ENCODE measurements around the gene NUDCD3.

DNA sequence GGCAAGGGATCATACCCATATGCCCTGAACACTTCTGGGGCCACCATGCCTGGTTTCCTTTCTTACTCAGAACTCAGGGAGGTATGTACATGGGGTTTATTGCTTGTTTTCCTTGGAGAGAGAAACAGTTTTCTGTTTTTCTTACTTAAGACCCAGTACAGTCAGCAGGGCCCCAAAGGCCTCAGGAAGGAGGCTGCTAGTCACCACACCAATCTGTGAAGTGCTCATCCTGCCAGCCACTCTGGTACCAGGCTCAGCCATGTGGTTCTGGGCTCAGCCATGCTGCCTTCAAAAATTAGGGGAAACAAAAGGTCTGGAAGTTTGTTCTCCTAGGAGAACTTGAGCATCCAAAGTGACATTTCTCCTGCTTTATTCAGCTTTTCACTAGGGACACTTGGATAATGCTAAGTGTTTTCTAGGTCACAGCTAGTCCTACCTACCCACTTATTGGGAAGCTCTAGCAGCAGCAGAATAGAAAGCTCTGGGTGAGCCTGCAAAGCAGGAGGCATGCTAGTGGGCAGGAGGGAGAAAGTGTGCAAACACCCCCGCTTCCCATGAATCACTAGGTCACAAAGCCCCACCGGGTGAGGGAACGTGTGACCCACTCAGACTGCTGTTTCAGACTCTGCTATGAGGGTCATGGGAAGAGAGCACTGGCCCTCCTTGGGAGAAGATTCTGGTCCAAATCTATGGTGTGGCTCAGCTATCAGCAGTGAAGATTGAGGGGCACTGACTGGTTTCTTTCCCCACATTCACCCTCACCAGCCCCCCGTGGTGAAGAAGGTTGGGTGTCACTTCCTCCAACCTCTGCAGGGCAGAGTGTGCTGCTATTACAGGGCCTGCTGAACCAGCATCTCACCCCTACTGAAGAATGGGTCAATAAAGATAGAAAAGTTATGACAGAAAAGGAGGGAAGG is 23.9 kb downstream of the NUDCD3 start:
- TF ChIP-seq, protein P1, sequence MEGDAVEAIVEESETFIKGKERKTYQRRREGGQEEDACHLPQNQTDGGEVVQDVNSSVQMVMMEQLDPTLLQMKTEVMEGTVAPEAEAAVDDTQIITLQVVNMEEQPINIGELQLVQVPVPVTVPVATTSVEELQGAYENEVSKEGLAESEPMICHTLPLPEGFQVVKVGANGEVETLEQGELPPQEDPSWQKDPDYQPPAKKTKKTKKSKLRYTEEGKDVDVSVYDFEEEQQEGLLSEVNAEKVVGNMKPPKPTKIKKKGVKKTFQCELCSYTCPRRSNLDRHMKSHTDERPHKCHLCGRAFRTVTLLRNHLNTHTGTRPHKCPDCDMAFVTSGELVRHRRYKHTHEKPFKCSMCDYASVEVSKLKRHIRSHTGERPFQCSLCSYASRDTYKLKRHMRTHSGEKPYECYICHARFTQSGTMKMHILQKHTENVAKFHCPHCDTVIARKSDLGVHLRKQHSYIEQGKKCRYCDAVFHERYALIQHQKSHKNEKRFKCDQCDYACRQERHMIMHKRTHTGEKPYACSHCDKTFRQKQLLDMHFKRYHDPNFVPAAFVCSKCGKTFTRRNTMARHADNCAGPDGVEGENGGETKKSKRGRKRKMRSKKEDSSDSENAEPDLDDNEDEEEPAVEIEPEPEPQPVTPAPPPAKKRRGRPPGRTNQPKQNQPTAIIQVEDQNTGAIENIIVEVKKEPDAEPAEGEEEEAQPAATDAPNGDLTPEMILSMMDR (IDR thresholded peaks at IDR 0.05), result no peak
- TF ChIP-seq POLR2A (IDR thresholded peaks at IDR 0.05) (no peak), POLR2AphosphoS5 (IDR thresholded peaks at IDR 0.05) (no peak)
